ENCODE results near the gene KIF25.

The KIF25 gene

GRCh38 chr6:168037242-168037641, 39.8 kb downstream of the KIF25 start:
- DNase-seq (ENCODE audit: low read depth in 2 of 2): no peak

DNA sequence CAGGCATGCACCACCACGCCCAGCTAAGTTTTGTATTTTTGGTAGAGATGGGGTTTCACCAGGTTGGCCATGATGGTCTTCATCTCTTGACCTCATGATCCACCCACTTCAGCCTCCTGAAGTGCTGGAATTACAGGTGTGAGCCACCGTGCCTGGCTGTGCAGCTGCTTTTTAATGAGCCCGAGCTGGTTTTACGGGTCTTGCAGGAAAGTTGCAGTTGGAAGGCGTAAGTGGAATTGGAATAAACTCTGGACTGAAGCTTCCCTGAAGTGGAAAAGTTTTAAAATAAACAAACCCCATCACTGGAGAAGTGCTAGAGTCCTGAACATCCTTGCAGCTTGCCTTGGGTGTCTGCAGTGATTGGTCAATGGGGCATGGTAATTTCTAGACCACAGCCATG, 40.4 kb downstream of the KIF25 start:
- DNase-seq (ENCODE audit: low read depth in 2 of 2): no peak

DNA sequence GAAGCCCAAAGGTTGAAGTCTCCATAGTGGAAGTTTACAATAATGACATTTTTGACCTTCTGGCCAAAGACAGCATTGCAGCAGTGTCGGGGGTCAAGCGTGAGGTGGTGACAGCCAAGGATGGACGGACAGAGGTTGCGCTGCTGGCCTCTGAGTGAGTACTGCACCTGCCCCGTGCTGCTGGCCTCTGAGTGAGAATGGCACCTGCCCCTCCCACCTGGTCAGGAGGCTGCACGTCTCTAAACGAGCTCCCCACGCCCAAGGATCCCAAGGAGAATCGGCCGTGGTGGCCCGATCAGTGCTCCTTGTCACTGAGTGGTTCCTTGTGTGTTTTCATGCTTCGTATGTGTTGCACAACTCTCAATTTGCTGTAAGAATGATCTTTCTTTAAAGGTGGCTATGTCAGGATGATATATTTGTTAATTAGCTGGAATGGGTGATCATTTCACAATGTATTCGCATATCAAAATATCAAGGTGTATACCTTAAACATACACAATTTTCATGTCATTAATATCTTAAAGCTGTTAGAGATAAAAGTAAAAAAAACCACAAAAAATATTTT, 41.2 kb downstream of the KIF25 start:
- no peak for DNase-seq (ENCODE audit: low read depth in 2 of 2)

GRCh38 chr6:168039301-168039700, 41.8 kb downstream of the KIF25 start:
- DNase-seq (ENCODE audit: low read depth in 2 of 2): no peak

DNA sequence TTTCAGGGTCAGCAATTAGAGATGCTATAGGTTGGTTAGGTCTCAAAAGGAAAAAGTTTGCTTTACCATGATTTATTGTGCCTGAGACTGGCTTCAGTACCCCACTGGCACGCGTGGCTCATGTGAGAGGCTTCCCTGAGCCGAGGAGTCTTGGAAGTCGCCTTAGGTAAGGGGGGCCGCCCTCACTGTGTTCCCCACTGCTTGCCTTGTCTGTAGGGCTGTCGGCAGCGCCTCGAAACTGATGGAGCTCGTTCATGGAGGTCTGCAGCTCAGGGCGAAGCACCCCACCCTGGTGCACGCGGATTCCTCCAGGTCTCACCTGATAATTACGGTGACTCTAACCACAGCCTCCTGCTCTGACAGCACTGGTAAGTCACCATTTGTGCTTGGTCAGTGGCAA, 42.4 kb downstream of the KIF25 start:
- DNase-seq (ENCODE audit: low read depth in 2 of 2): no peak

DNA sequence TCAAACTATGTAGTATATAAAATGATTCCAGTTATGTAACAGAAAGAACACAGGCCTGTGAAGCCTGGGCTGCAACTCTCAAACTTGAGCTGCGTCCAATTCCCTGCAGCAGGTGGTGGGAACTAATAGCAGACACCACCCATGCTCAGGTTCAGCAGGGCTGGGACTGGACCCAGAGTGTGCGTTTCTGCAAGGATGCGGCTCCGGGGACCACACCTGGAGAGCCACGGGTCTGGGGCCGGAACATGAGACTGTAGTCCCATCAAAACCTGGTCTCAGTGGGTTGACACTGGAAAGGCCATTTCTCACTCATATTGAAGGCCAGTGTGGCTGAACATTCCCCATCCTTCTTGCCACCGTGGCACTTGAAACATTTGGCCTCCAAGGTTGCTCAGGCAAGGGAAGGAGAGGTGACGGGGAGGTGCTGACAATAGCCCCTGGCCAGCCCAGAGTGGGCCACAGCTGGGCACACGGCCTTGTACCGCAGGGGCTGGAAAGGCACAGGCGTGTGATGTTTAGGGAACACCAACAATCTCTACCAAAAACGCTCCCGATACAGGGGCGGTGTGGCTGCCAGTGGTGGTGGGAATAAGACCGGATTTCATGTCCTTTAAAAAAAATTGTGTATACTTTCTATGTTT, 43.5 kb downstream of the KIF25 start:
- DNase-seq (ENCODE audit: low read depth in 2 of 2): no peak

- DNase-seq (ENCODE audit: low read depth in 2 of 2): no peak
These were observed 44.5 kb downstream of the KIF25 start for GRCh38 chr6:168041928-168042327.

- no peak for DNase-seq (ENCODE audit: low read depth in 2 of 2)
These were observed 45.1 kb downstream of the KIF25 start for GRCh38 chr6:168042426-168043192.

DNA sequence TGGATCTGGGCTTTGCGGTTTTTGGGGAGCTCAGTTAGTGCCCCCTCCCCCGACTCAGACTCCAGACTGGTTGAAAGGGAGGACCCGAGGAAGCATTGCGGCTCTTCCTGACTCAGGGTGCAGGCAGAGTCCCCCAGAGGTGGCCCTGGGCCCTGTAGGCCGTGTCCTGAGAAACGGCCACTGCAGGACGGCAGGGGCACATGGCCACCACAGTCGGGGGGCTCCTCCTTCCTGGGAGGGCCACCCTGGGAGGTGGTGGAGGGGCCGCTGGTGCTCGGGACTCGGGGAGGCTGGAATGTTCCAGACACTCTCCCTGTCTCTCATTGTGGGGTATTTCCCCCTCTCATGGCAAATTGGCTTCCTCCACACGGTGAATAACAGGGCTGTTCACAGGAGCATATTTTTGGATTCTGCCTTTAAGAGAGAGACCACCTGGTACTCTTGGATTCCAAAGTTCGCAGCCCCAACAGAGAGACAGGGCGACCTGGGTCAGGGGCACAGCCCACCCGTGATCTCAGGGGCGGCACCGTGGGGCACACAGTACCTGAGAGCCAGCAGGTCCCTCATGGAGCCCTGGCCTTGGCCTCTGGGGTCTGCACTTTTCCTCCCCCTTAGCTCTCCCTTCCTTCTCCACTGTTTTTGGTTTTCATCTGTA, 45.8 kb downstream of the KIF25 start:
- DNase-seq (ENCODE audit: low read depth in 2 of 2): no peak

GRCh38 chr6:168043848-168044415, 46.5 kb downstream of the KIF25 start:
- DNase-seq (ENCODE audit: low read depth in 2 of 2): no peak

DNA sequence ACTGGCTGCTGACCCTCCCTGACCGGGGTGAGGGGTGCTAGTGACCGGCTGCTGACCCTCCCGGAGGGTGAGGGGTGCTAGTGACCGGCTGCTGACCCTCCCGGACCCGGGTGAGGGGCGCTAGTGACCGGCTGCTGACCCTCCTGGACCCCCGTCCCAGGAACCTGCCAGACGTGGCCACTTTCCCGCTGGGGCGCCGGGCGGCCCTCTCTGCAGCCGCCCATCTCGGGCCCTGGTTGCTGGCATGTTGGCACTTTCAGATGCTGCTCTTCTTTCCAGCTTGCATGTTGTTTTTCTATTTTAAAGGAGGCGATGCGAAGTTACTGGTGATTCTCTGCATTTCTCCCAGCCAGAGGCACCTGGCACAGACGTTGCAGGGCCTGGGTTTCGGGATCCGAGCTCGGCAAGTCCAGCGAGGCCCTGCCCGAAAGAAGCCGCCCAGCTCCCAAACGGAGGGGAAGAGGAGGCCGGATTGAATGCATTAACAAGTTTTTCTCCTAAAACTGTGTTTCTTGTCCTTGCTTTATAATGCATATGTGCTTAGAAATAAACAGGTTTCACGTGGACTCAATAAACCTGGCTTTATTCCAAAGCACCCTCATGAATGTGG, 47.2 kb downstream of the KIF25 start:
- DNase-seq (ENCODE audit: low read depth in 2 of 2): no peak

DNA sequence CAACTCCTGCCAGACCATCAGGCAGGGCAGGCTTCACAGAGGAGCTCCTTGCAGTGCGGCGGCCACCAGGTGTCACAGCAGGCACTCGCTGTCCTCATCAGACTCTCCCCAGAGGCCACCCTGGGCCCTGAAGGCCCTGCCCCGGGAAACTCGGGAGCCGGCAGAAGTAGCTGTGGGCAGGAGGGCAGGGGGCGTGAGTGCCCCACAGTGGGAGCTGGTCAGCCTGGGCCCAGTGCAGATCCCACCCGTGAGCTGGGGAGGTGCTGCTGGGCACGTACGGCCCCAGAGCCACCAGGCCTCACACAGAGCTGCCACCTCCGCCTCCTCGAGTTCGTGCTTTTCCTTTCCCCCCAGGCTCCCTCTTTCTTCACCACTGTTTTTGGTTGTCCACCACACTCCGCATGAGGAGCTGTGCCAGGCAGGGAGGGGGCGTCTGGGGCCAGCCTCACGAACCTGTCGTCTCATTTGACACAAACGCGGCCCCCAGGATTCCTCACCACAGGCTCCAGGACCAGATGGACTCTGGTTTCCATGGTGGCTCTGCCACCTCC, 47.7 kb downstream of the KIF25 start:
- no peak for DNase-seq (ENCODE audit: low read depth in 2 of 2)

DNA sequence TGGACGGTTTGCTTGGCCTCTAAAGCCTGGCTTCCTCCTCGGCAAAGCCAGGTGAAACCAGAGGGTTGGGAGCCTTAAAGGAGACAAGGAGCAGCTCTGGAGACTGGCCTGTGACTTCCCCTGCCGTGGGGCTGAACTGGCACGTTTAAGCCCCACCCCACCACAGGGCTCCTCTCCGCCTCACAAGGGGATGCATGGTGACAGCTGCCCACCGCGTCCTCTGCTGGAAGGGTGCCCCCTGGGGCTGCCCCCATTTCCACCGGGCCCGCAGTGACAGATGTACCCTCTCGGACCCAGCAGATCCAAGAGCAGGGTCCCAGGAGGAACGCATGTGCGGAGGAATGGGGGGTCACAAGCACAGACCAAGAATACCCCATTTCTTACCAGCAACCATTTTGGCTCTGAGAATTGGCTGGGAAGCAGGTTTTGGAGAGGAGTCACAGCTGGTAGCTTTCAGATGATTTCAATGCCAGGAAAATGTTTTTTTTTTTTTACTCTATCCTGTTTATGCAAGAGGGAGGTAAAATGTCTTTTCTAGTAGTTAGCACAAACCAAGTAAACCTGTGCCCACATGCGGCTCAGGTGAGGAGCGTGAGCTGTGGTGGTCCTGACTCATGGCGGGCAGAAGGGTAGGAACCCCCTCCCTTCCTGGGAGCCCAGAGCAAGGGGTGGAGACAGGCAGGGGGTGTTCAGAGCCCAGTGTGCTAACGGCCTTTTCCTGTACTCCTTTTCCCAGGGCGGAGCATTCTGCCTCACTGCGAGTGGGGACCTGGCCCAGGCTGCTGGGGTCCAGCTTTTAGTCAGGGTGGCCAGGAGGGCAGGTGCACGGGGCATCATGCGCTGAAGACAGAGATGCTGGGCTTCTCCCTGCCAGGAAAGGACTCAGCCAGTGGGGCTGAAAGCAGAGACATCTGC, 48.5 kb downstream of the KIF25 start:
- DNase-seq (ENCODE audit: low read depth in 2 of 2): no peak

GRCh38 chr6:168046696-168047095, 49.2 kb downstream of the KIF25 start:
- no peak for DNase-seq (ENCODE audit: low read depth in 2 of 2)

DNA sequence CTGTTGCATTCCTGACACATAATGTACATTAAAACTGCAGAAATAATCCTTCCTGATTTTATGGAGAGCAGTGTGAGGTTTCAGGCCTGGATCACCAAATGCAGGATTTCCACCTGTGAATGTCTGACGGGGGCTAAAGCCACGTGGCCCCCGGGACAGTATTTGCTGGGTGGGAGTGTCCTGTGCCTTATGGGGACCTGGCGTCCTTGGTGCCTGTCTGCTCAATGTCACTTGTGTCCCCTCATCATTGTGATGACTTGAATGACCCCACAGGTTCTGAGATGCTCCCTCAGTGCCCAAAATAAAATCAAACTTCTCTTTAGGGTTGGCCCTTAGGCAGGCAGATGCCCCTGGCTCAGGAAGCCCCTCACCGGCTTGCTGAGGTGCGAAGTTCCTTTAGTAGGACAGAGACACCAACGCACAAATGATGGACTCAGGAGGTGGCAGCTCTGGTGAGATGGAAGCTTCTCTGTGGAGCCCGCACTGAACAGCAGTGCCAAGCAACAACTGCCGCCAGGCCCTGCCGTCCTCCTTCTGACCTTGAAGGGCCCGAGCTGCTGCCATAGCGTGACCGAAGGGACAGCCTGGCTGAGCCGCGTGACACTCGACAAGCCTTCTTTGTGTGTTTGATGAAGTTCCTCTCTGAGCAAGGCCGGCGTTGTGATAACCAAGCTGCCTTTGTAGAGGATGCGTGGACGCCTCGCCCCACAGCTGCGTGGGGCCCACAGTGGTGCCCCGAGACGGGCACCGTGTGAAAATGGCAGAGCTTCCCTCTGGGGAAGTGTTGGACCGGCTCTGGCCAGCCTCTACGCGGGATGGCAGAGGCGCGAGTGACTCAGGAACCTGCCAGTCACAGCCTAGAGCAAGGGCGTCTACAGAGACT, 50.6 kb downstream of the KIF25 start:
- no peak for DNase-seq (ENCODE audit: low read depth in 2 of 2)

GRCh38 chr6:168048724-168049025, 51.2 kb downstream of the KIF25 start:
- DNase-seq (ENCODE audit: low read depth in 2 of 2): no peak

GRCh38 chr6:168049277-168049676, 51.8 kb downstream of the KIF25 start:
- no peak for DNase-seq (ENCODE audit: low read depth in 2 of 2)

- no peak for DNase-seq (ENCODE audit: low read depth in 2 of 2)
These were observed 52.3 kb downstream of the KIF25 start for GRCh38 chr6:168049706-168050224.

DNA sequence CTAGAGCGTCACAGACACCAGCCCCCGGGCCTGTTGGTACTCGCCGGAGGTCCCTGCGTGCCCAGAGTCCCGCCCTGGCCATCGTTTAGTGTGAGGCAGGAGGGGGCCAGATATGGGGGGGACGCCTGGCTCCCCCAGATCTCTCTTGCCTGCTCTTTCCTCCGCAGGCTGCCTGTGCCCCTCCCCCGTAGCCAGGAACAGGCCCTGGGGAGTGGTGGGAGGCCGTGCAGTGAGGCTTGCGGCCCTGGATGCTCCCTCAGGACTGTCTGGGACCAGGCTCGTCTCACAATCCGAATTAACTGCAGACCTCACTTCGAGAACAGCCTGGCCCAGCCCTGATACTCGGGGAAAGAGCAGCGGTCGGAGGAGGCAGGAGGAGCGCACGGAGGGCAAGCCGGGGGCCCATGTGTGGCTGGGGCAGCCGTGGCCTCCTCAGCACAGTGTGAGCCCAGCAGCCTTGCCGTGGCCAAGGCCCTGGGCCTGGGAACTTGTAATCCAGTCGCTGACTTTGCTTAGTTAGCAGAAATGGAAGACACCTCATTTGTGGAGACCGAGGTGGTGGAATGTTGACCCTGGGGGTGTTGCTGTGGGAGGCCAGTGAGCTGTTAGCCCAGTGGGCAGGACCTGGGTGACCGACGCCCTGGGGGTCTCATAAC, 52.9 kb downstream of the KIF25 start:
- DNase-seq (ENCODE audit: low read depth in 2 of 2): no peak

Data from stimulated activated CD4-positive, alpha-beta T cell treated with anti-CD3 and anti-CD28 coated beads, Interleukin-4, amount 100 ng/mL, for 48 hours (primary cell).